ENCODE results near the gene DYNLRB1.
"Not testable (repeated sequence)": the region's sequence is repeated elsewhere in the genome, so short reads cannot be mapped to it uniquely, and the experiment has no call there.

Gene DYNLRB1

GRCh38 chr20:34512266-34512954, 3.8 kb upstream of the DYNLRB1 start:
- DNase-seq: no peak

GRCh38 chr20:34512955-34513419, 3.2 kb upstream of the DYNLRB1 start:
- DNase-seq: no peak

- not testable (repeated sequence) for DNase-seq
These were observed 2.2 kb upstream of the DYNLRB1 start for GRCh38 chr20:34514034-34514433.

- DNase-seq: no peak
These were observed 1.2 kb upstream of the DYNLRB1 start for GRCh38 chr20:34514897-34515483.

GRCh38 chr20:34515484-34516246, 557 bp upstream of the DYNLRB1 start:
- peak; percentile 73 for DNase-seq

GRCh38 chr20:34517114-34517505, 888 bp downstream of the DYNLRB1 start:
- no peak for DNase-seq

- DNase-seq: not testable (repeated sequence)
These were observed 2.6 kb downstream of the DYNLRB1 start for GRCh38 chr20:34518863-34519262.

- DNase-seq: not testable (repeated sequence)
These were observed 3.6 kb downstream of the DYNLRB1 start for GRCh38 chr20:34519841-34520240.

GRCh38 chr20:34522969-34523871, 7.0 kb downstream of the DYNLRB1 start:
- DNase-seq: peak; percentile 44

GRCh38 chr20:34524426-34524825, 8.2 kb downstream of the DYNLRB1 start:
- DNase-seq: no peak

GRCh38 chr20:34525342-34525708, 9.1 kb downstream of the DYNLRB1 start:
- DNase-seq: no peak

GRCh38 chr20:34525709-34526416, 9.6 kb downstream of the DYNLRB1 start:
- no peak for DNase-seq

GRCh38 chr20:34526466-34526865, 10.2 kb downstream of the DYNLRB1 start:
- DNase-seq: no peak

GRCh38 chr20:34527016-34527415, 10.8 kb downstream of the DYNLRB1 start:
- no peak for DNase-seq

GRCh38 chr20:34528921-34529297, 12.7 kb downstream of the DYNLRB1 start:
- no peak for DNase-seq

- DNase-seq: no peak
These were observed 13.5 kb downstream of the DYNLRB1 start for GRCh38 chr20:34529742-34530141.

GRCh38 chr20:34530342-34530741, 14.1 kb downstream of the DYNLRB1 start:
- no peak for DNase-seq

- DNase-seq: no peak
These were observed 15.5 kb downstream of the DYNLRB1 start for GRCh38 chr20:34531608-34532265.

- DNase-seq: no peak
These were observed 16.1 kb downstream of the DYNLRB1 start for GRCh38 chr20:34532320-34532719.

- no peak for DNase-seq
These were observed 16.5 kb downstream of the DYNLRB1 start for GRCh38 chr20:34532756-34533155.

- no peak for DNase-seq
These were observed 18.4 kb downstream of the DYNLRB1 start for GRCh38 chr20:34534391-34535165.
